GM19324 (cell line): ENCODE data around the gene CTDSP1.

Experiments used
- ATAC-seq: cut with Tn5 transposase; IDR thresholded peaks from one replicate; pipeline ENCODE4 v1.9.1; 2021; ENCODE audit warnings: mild to moderate bottlenecking, moderate library complexity; ENCODE audit not compliant: unreplicated experiment, low FRiP score

The CTDSP1 gene

GRCh38 chr2:218398437-218399390, 954 bp upstream of the CTDSP1 start:
- ATAC-seq: peak; percentile 0

GRCh38 chr2:218400167-218400929, 680 bp downstream of the CTDSP1 start:
- ATAC-seq: no peak

GRCh38 chr2:218400930-218401881, 1.5 kb downstream of the CTDSP1 start:
- no peak for ATAC-seq

- no peak for ATAC-seq
Observed at GRCh38 chr2:218401890-218402289, 2.2 kb downstream of the CTDSP1 start.

GRCh38 chr2:218402491-218402901, 2.8 kb downstream of the CTDSP1 start:
- ATAC-seq: no peak

- ATAC-seq: no peak
Observed at GRCh38 chr2:218402911-218403411, 3.3 kb downstream of the CTDSP1 start.

GRCh38 chr2:218403810-218404209, 4.1 kb downstream of the CTDSP1 start:
- ATAC-seq: no peak

- no peak for ATAC-seq
Observed at GRCh38 chr2:218404351-218405085, 4.8 kb downstream of the CTDSP1 start.

GRCh38 chr2:218405086-218405745, 5.5 kb downstream of the CTDSP1 start:
- ATAC-seq: no peak

- peak; percentile 23 for ATAC-seq
Observed at GRCh38 chr2:218405746-218406208, 6.1 kb downstream of the CTDSP1 start.

- peak; percentile 90 for ATAC-seq
Observed at GRCh38 chr2:218406209-218406948, 6.7 kb downstream of the CTDSP1 start.

GRCh38 chr2:218406949-218407618, 7.4 kb downstream of the CTDSP1 start:
- no peak for ATAC-seq

- ATAC-seq: no peak
Observed at GRCh38 chr2:218407717-218408116, 8.0 kb downstream of the CTDSP1 start.

- no peak for ATAC-seq
Observed at GRCh38 chr2:218418321-218418716, 18.7 kb downstream of the CTDSP1 start.

- no peak for ATAC-seq
Observed at GRCh38 chr2:218418717-218419458, 19.2 kb downstream of the CTDSP1 start, which contains the start of gene VIL1. Gene VIL1, plus strand, starts transcription at chr2:218419123. Its CDS starts 4,656 bp downstream, at chr2:218423779.

- no peak for ATAC-seq
Observed at GRCh38 chr2:218419630-218420216, 20.1 kb downstream of the CTDSP1 start.
